Panc1 (cell line): ENCODE measurements around the gene FRMD7. TPM values are rescaled to one million over a fixed set of nuclear protein-coding genes. Genes with fewer than 3 reads are reported as not detected.
"Not testable (repeated sequence)": the region's sequence is repeated elsewhere in the genome, so short reads cannot be mapped to it uniquely, and the experiment has no call there.

Source experiments
- ATAC-seq: fragments of 200-7000 bp; cut with Tn5 transposase; 2 replicates; pipeline ENCODE4 v1.9.1; 2020; ENCODE audit warnings: mild to moderate bottlenecking, moderate library complexity
- BruUV-seq: library from RNA; stranded (reverse); fragments of 400-500 nt; replicated peaks from 2 replicates; lab custom pipeline; 2021; lab: Mats Ljungman, UMichigan
- CTCF ChIA-PET: fragments of 300-600 bp; sonication (Branson Sonifier 250); formaldehyde crosslinking; loops from one replicate; lab custom pipeline; 2022; ENCODE audit warnings: antibody characterized with exemption; lab: Charles Lee
- POLR2A ChIA-PET: fragments of 300-600 bp; sonication (Branson Sonifier 250); formaldehyde crosslinking; loops from one replicate; lab custom pipeline; 2022; ENCODE audit warnings: antibody characterized with exemption; lab: Charles Lee
- DNase-seq: peaks from one replicate; pipeline ENCODE4 v3.0.0-alpha.2; 2010; ENCODE audit warnings: low read depth, low spot score
- H3K27ac ChIP-seq: 2 replicates; pipeline ENCODE4 v1.5.1; 2011; ENCODE audit warnings: mild to moderate bottlenecking, low read length, inconsistent platforms
- H3K27me3 ChIP-seq: fragments of 200-500 bp; sonication (Bioruptor generic); 2 replicates; pipeline ENCODE4 v1.6.0; 2014; ENCODE audit warnings: low read length, inconsistent platforms; ENCODE audit not compliant: control insufficient read depth, insufficient read depth
- H3K36me3 ChIP-seq: fragments of 200-500 bp; sonication (Bioruptor generic); 2 replicates; pipeline ENCODE4 v1.5.1; 2014; ENCODE audit warnings: inconsistent platforms, mild to moderate bottlenecking, low read length, moderate library complexity; ENCODE audit not compliant: control insufficient read depth, insufficient read depth
- H3K4me1 ChIP-seq: 2 replicates; pipeline ENCODE4 v1.5.1; 2011; ENCODE audit warnings: inconsistent platforms, mild to moderate bottlenecking, low read length, moderate library complexity; ENCODE audit not compliant: control insufficient read depth, insufficient read depth
- H3K4me3 ChIP-seq, 2 experiments: 2 replicates each; pipeline ENCODE4 v1.5.1; 2011 to 2012; ENCODE audit warnings: low read depth in 2 of 2, low read length in 2 of 2, mild to moderate bottlenecking in 2 of 2, inconsistent platforms in 1 of 2, moderate library complexity in 1 of 2
- H3K9me3 ChIP-seq: fragments of 200-500 bp; sonication (Bioruptor generic); 2 replicates; pipeline ENCODE4 v1.5.1; 2014; ENCODE audit warnings: low read depth, mild to moderate bottlenecking, inconsistent platforms, low read length, moderate library complexity; ENCODE audit not compliant: control insufficient read depth, insufficient read depth
- POLR2AphosphoS5 ChIP-seq: IDR thresholded peaks from 2 replicates; pipeline ENCODE4 v1.6.1; 2012; ENCODE audit warnings: mild to moderate bottlenecking, low read depth, low read length, moderate library complexity
- SIN3A ChIP-seq: IDR thresholded peaks from 2 replicates; pipeline ENCODE4 v1.6.1; 2012; ENCODE audit warnings: low read depth, mild to moderate bottlenecking, low read length, moderate library complexity, borderline replicate concordance; ENCODE audit not compliant: insufficient read depth
- TCF7L2 ChIP-seq: IDR thresholded peaks from 2 replicates; pipeline ENCODE4 v1.6.1; 2011; ENCODE audit warnings: mild to moderate bottlenecking, low read depth, low read length, inconsistent platforms
- in situ Hi-C: cut with HindIII; loops from 2 replicates; pipeline ENCODE4 v1.10.0; 2016; ENCODE audit warnings: low sequenced_read_pairs, low pct_unique_long_range_greater_than_20kb
- intact Hi-C: fragments of 100-400 bp; cut with micrococcal nuclease; formaldehyde crosslinking; loops from one replicate; pipeline ENCODE4 v1.10.0; 2022; ENCODE audit not compliant: unreplicated experiment
- total RNA-seq: library from RNA; stranded (reverse); gene quantifications from one replicate; pipeline ENCODE4 v1.2.1, GENCODE V29; 2021; ENCODE audit not compliant: unreplicated experiment
- TF ChIP-seq, protein P1 (sequence below): fragments of 450-650 bp; IDR thresholded peaks from 2 replicates; pipeline ENCODE4 v1.5.1; 2017; ENCODE audit warnings: mild to moderate bottlenecking
- TF ChIP-seq, protein P2 (sequence below), 2 experiments: IDR thresholded peaks; 2 replicates each; pipeline ENCODE4 v1.6.1; 2011 to 2012; ENCODE audit warnings: low read depth in 2 of 2, control low read depth in 1 of 2, low read length in 1 of 2, mild to moderate bottlenecking in 1 of 2, moderate library complexity in 1 of 2; ENCODE audit not compliant: insufficient read depth in 1 of 2

FRMD7 gene
- total RNA-seq, 1 experiment from 2014 or later = not detected

DNA sequence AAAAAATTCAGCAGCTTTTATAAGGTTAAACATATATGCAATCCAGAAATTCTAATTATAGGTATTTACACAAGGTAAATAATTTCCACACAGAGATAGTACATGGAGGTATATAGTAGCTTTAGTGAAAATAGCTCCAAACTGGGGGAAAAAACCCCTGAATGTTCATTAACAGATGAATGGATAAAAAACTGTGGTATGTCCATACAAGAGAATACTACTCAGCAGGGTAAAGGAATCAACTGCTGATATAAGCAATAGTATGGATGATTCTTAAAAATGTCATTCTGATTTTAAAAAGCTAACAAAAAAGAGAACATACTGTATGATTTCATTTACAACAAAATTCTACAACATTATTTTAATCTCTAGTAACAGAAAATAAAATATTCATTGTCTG lies 37.2 kb upstream of the FRMD7 start:
- no TSS peak for BruUV-seq
- DNase-seq (no peak), ATAC-seq (no peak)
- Histone ChIP-seq H3K27ac (no peak overlapping the region), H3K4me3 (no peak overlapping the region), H3K36me3 (no peaks in the 10 kb centered on the region), H3K9me3 (no peaks in the 10 kb centered on the region), H3K27me3 (no peaks in the 10 kb centered on the region), H3K4me1 (no peaks in the 10 kb centered on the region)
- in situ Hi-C loops (no loop called here), intact Hi-C loops (no loop called here)
- TF ChIP-seq, protein P1, sequence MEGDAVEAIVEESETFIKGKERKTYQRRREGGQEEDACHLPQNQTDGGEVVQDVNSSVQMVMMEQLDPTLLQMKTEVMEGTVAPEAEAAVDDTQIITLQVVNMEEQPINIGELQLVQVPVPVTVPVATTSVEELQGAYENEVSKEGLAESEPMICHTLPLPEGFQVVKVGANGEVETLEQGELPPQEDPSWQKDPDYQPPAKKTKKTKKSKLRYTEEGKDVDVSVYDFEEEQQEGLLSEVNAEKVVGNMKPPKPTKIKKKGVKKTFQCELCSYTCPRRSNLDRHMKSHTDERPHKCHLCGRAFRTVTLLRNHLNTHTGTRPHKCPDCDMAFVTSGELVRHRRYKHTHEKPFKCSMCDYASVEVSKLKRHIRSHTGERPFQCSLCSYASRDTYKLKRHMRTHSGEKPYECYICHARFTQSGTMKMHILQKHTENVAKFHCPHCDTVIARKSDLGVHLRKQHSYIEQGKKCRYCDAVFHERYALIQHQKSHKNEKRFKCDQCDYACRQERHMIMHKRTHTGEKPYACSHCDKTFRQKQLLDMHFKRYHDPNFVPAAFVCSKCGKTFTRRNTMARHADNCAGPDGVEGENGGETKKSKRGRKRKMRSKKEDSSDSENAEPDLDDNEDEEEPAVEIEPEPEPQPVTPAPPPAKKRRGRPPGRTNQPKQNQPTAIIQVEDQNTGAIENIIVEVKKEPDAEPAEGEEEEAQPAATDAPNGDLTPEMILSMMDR = no peak
- TF ChIP-seq SIN3A (no peak), POLR2AphosphoS5 (no peak), TCF7L2 (no peak)
- TF ChIP-seq, protein P2, sequence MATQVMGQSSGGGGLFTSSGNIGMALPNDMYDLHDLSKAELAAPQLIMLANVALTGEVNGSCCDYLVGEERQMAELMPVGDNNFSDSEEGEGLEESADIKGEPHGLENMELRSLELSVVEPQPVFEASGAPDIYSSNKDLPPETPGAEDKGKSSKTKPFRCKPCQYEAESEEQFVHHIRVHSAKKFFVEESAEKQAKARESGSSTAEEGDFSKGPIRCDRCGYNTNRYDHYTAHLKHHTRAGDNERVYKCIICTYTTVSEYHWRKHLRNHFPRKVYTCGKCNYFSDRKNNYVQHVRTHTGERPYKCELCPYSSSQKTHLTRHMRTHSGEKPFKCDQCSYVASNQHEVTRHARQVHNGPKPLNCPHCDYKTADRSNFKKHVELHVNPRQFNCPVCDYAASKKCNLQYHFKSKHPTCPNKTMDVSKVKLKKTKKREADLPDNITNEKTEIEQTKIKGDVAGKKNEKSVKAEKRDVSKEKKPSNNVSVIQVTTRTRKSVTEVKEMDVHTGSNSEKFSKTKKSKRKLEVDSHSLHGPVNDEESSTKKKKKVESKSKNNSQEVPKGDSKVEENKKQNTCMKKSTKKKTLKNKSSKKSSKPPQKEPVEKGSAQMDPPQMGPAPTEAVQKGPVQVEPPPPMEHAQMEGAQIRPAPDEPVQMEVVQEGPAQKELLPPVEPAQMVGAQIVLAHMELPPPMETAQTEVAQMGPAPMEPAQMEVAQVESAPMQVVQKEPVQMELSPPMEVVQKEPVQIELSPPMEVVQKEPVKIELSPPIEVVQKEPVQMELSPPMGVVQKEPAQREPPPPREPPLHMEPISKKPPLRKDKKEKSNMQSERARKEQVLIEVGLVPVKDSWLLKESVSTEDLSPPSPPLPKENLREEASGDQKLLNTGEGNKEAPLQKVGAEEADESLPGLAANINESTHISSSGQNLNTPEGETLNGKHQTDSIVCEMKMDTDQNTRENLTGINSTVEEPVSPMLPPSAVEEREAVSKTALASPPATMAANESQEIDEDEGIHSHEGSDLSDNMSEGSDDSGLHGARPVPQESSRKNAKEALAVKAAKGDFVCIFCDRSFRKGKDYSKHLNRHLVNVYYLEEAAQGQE (IDR thresholded peaks at IDR 0.05; ENCODE audit: insufficient read depth in 1 of 2, low read depth in 2 of 2, low read length in 1 of 2) = no peak
- CTCF ChIA-PET = no interaction called here
- POLR2A ChIA-PET = no interaction called here

DNA sequence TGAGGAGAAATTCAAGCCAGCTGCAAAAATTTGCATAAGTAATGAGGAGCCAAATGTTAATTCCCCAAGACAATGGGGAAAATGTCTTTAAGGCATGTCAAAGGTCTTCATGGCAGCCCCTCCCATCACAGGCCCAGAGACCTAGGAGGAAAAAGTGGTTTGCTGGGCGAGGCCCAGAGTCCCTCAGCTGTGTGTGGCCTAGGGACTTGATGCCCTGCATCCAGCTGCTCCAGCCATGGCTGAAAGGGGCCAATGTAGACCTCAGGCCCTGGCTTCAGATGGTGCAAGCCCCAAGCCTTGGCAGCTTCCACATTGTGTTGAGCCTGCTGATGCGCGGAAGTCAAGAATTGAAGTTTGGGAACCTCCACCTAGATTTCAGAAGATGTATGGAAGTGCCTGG lies 35.3 kb upstream of the FRMD7 start:
- H3K27ac ChIP-seq, H3K4me1 ChIP-seq, H3K27me3 ChIP-seq, BruUV-seq, H3K36me3 ChIP-seq, H3K4me3 ChIP-seq, H3K9me3 ChIP-seq, POLR2A ChIA-PET, ATAC-seq, intact Hi-C loops, in situ Hi-C loops, CTCF ChIA-PET, DNase-seq: not testable (repeated sequence)

DNA sequence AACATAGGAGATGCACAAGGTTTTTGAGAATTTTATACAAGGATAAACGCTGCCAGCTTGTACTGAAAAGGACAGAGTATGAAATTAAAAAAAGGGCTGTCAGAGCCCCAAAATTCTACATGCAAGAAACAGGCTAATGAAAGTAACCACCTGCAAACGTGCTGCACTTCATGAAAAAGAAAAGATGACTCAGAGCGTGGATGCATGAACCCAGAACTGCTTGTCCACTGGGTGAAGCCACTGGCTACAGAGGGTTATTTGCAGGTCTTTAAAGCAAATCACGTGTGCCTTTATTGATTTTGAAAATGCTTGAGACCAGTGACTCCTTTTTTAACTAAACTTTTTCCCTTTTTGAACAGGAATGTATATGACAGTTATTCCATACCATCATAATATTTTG lies 25.3 kb upstream of the FRMD7 start:
- no peaks in the 10 kb centered on the region for H3K9me3 ChIP-seq
- H3K36me3 ChIP-seq = no peaks in the 10 kb centered on the region
- intact Hi-C loops (no loop called here), in situ Hi-C loops (no loop called here)
- H3K27me3 ChIP-seq = peaks cover 6% of the 10 kb centered on the region
- H3K4me1 ChIP-seq = no peaks in the 10 kb centered on the region
- ChIA-PET POLR2A (no interaction called here), CTCF (no interaction called here)
- ATAC-seq (no peak), DNase-seq (no peak)
- BruUV-seq = no TSS peak
- no peak overlapping the region for H3K27ac ChIP-seq
- H3K4me3 ChIP-seq = no peak overlapping the region
- TF ChIP-seq, protein P2 (IDR thresholded peaks at IDR 0.05; ENCODE audit: insufficient read depth in 1 of 2, low read depth in 2 of 2, low read length in 1 of 2) = no peak
- TF ChIP-seq POLR2AphosphoS5 (no peak), TCF7L2 (no peak), SIN3A (no peak)
- TF ChIP-seq, protein P1 = no peak
